GM23338 (cell line): ENCODE data around the gene SFI1. TPM values are rescaled to one million over a fixed set of nuclear protein-coding genes. Genes with fewer than 3 reads are reported as not detected.
A peak's percentile ranks its signal among the peaks of the same experiment; 100 is the strongest.

Experiments used
- ATAC-seq: fragments of 200-7000 bp; cut with Tn5 transposase; 3 replicates; pipeline ENCODE4 v1.9.1; 2020
- DNase-seq: peaks from one replicate; pipeline ENCODE4 v3.0.0-alpha.2; 2015; ENCODE audit warnings: low spot score
- H2AFZ ChIP-seq: fragments of 200-600 bp; sonication (generic); 2 replicates; pipeline ENCODE4 v1.8.0; 2016; ENCODE audit warnings: antibody characterized with exemption, mild to moderate bottlenecking, moderate library complexity
- H3F3A ChIP-seq: fragments of 200-600 bp; sonication (generic); replicated peaks from 2 replicates; pipeline ENCODE4 v1.8.0; 2017; ENCODE audit warnings: antibody characterized with exemption, mixed run types, low read depth
- H3K27ac ChIP-seq: fragments of 200-600 bp; sonication (generic); 2 replicates; pipeline ENCODE4 v1.6.1; 2016; ENCODE audit warnings: low read depth
- H3K27me3 ChIP-seq: fragments of 200-600 bp; sonication (generic); 2 replicates; pipeline ENCODE4 v1.8.0; 2016; ENCODE audit warnings: mild to moderate bottlenecking, mixed run types, moderate library complexity; ENCODE audit not compliant: insufficient read depth
- H3K36me3 ChIP-seq: fragments of 200-600 bp; sonication (generic); 2 replicates; pipeline ENCODE4 v1.8.0; 2016; ENCODE audit warnings: mild to moderate bottlenecking; ENCODE audit not compliant: insufficient read depth
- H3K4me1 ChIP-seq: fragments of 200-600 bp; sonication (generic); 2 replicates; pipeline ENCODE4 v1.8.0; 2016; ENCODE audit warnings: mild to moderate bottlenecking, moderate library complexity; ENCODE audit not compliant: insufficient read depth
- H3K4me2 ChIP-seq: fragments of 200-600 bp; sonication (generic); 2 replicates; pipeline ENCODE4 v1.7.1; 2017; ENCODE audit warnings: mixed run types
- H3K4me3 ChIP-seq: fragments of 200-600 bp; sonication (generic); 2 replicates; pipeline ENCODE4 v1.6.1; 2016; ENCODE audit warnings: mixed run types
- H3K79me2 ChIP-seq: fragments of 200-600 bp; sonication (generic); replicated peaks from 2 replicates; pipeline ENCODE4 v1.8.0; 2017; ENCODE audit warnings: mild to moderate bottlenecking; ENCODE audit not compliant: insufficient read depth
- H3K9me2 ChIP-seq: fragments of 200-600 bp; sonication (generic); 2 replicates; pipeline ENCODE4 v1.8.0; 2017; ENCODE audit not compliant: insufficient read depth
- H4K20me1 ChIP-seq: fragments of 200-600 bp; sonication (generic); replicated peaks from 2 replicates; pipeline ENCODE4 v1.8.0; 2017; ENCODE audit warnings: mild to moderate bottlenecking; ENCODE audit not compliant: insufficient read depth
- H3K27ac Mint-ChIP-seq: 2 replicates; pipeline ENCODE4 v1.8.0; 2020; ENCODE audit warnings: inconsistent platforms, mild to moderate bottlenecking, moderate library complexity, mixed read lengths
- H3K27me3 Mint-ChIP-seq: 3 replicates; pipeline ENCODE4 v1.8.0; 2022; ENCODE audit warnings: low read depth, mild to moderate bottlenecking, moderate library complexity, mixed read lengths, inconsistent platforms; ENCODE audit not compliant: insufficient read depth, poor library complexity
- H3K36me3 Mint-ChIP-seq: 3 replicates; pipeline ENCODE4 v1.8.0; 2021; ENCODE audit warnings: low read depth, mild to moderate bottlenecking, inconsistent platforms, moderate library complexity, mixed read lengths
- H3K4me1 Mint-ChIP-seq: 3 replicates; pipeline ENCODE4 v1.8.0; 2020; ENCODE audit warnings: mild to moderate bottlenecking, inconsistent platforms, mixed read lengths
- H3K4me3 Mint-ChIP-seq: 3 replicates; pipeline ENCODE4 v1.8.0; 2021; ENCODE audit warnings: moderate library complexity, mild to moderate bottlenecking, inconsistent platforms, mixed read lengths
- H3K9me3 Mint-ChIP-seq: 3 replicates; pipeline ENCODE4 v1.8.0; 2020; ENCODE audit warnings: moderate library complexity, mild to moderate bottlenecking, inconsistent platforms, mixed read lengths
- CREB1 ChIP-seq: fragments of 250-450 bp; sonication (Bioruptor Pico); IDR thresholded peaks from 2 replicates; pipeline ENCODE4 v1.5.0; 2020; ENCODE audit warnings: low read depth, mild to moderate bottlenecking, moderate library complexity
- CTCF ChIP-seq, 2 experiments: fragments of 200-600 bp in 1 of 2; sonication (generic) in 1 of 2; conservative IDR thresholded peaks; 2 replicates each; pipeline versions ENCODE4 v1.5.1 to v1.6.1; 2016 to 2017; ENCODE audit warnings: antibody characterized with exemption in 2 of 2, low read depth in 2 of 2, mild to moderate bottlenecking in 2 of 2, moderate library complexity in 1 of 2
- ETS1 ChIP-seq: IDR thresholded peaks from 2 replicates; pipeline ENCODE4 v1.6.1; 2016; ENCODE audit warnings: antibody characterized with exemption
- EZH2 ChIP-seq: fragments of 200-600 bp; sonication (generic); IDR thresholded peaks from one replicate; pipeline ENCODE4 v1.8.0; 2017; ENCODE audit warnings: antibody characterized with exemption, mild to moderate bottlenecking, low read depth; ENCODE audit not compliant: unreplicated experiment
- EZH2phosphoT487 ChIP-seq: fragments of 200-600 bp; sonication (generic); IDR thresholded peaks from one replicate; pipeline ENCODE4 v1.8.1; 2018; ENCODE audit warnings: antibody characterized with exemption; ENCODE audit not compliant: unreplicated experiment
- JUNB ChIP-seq: IDR thresholded peaks from one replicate; pipeline ENCODE4 v1.6.1; 2016; ENCODE audit warnings: antibody characterized with exemption; ENCODE audit not compliant: unreplicated experiment
- NANOG ChIP-seq: IDR thresholded peaks from 2 replicates; pipeline ENCODE4 v1.6.1; 2016; ENCODE audit warnings: antibody characterized with exemption, borderline replicate concordance
- POLR2AphosphoS5 ChIP-seq: IDR thresholded peaks from 2 replicates; pipeline ENCODE4 v1.6.1; 2016; ENCODE audit warnings: antibody characterized with exemption, low read depth
- REST ChIP-seq: IDR thresholded peaks from one replicate; pipeline ENCODE4 v1.6.1; 2018; ENCODE audit warnings: antibody characterized with exemption; ENCODE audit not compliant: unreplicated experiment
- STAT1 ChIP-seq: IDR thresholded peaks from one replicate; pipeline ENCODE4 v1.6.1; 2016; ENCODE audit warnings: antibody characterized with exemption; ENCODE audit not compliant: unreplicated experiment
- ZNF114 ChIP-seq: fragments of 250-450 bp; sonication (Bioruptor Pico); IDR thresholded peaks from 2 replicates; pipeline ENCODE4 v1.5.0; 2020; ENCODE audit warnings: mild to moderate bottlenecking, moderate library complexity
- ZNF331 ChIP-seq: fragments of 250-450 bp; sonication (Bioruptor Pico); IDR thresholded peaks from 2 replicates; pipeline ENCODE4 v1.5.0; 2020; ENCODE audit warnings: low read depth, mild to moderate bottlenecking, moderate library complexity
- polyA plus RNA-seq: library from polyadenylated mRNA; unstranded; fragments of >200 nt; fragmentation: Nextera tagmentation; extraction: Ambion mirVana; gene quantifications from 2 replicates; pipeline ENCODE4 v1.2.1, GENCODE V29; 2016
- total RNA-seq: library from RNA; depleted of rRNA; stranded (reverse); fragments of >200 nt; shearing (Covaris generic); gene quantifications from 2 replicates; pipeline ENCODE4 v1.2.3, GENCODE V29; 2014

SFI1 gene
- total and polyA plus RNA-seq, 2 experiments from 2014 or later: 16.7 to 25.6 TPM

- H3K9me3 Mint-ChIP-seq: peaks cover 14% of the 10 kb centered on the region
- H3K36me3 Mint-ChIP-seq: peaks cover 12% of the 10 kb centered on the region; the same call in 2 of the 3 replicates
- Histone ChIP-seq H2AFZ (peak overlapping the region; percentile 100), H4K20me1 (no peaks in the 10 kb centered on the region; the same call in 1 of the 2 replicates), H3K36me3 (no peaks in the 10 kb centered on the region), H3K79me2 (peaks cover 13% of the 10 kb centered on the region; the same call in 1 of the 2 replicates), H3K27me3 (no peaks in the 10 kb centered on the region), H3F3A (peaks cover 5% of the 10 kb centered on the region; the same call in 1 of the 2 replicates), H3K4me3 (peak overlapping the region; percentile 90), H3K4me1 (peaks cover 17% of the 10 kb centered on the region), H3K27ac (0 out of 2 replicates have a peak overlapping the region, but pooled peaks have one; percentile 9), H3K4me2 (peak overlapping the region; percentile 95), H3K9me2 (peaks cover 3% of the 10 kb centered on the region; the same call in 1 of the 2 replicates)
- peaks cover 4% of the 10 kb centered on the region; the same call in 2 of the 3 replicates for H3K4me1 Mint-ChIP-seq
- H3K27me3 Mint-ChIP-seq: peaks cover 9% of the 10 kb centered on the region
- H3K27ac Mint-ChIP-seq: no peak overlapping the region
- ATAC-seq (no peak), DNase-seq (no peak)
- TF ChIP-seq EZH2 (no peak), CREB1 (CRISPR knock-in tag) (no peak), ZNF114 (no peak), EZH2phosphoT487 (no peak), JUNB (no peak), POLR2AphosphoS5 (no peak)
- peak overlapping the region; percentile 89 for H3K4me3 Mint-ChIP-seq
Measured at GRCh38 chr22:31496735-31497146, 405 bp downstream of the SFI1 start.

- H3K9me2 ChIP-seq: peaks cover 3% of the 10 kb centered on the region; the same call in 1 of the 2 replicates
- peaks cover 13% of the 10 kb centered on the region; the same call in 1 of the 2 replicates for H3K79me2 ChIP-seq
- no peaks in the 10 kb centered on the region; the same call in 1 of the 2 replicates for H4K20me1 ChIP-seq
- DNase-seq (no peak), ATAC-seq (no peak)
- peaks cover 13% of the 10 kb centered on the region; the same call in 2 of the 3 replicates for H3K36me3 Mint-ChIP-seq
- no peak overlapping the region for H3K27ac ChIP-seq
- no peaks in the 10 kb centered on the region for H3K36me3 ChIP-seq
- H2AFZ ChIP-seq: peak overlapping the region; percentile 100
- peaks cover 14% of the 10 kb centered on the region for H3K9me3 Mint-ChIP-seq
- H3K4me1 Mint-ChIP-seq: peaks cover 4% of the 10 kb centered on the region; the same call in 2 of the 3 replicates
- peak overlapping the region; percentile 95 for H3K4me2 ChIP-seq
- no peak overlapping the region for H3K27ac Mint-ChIP-seq
- H3K27me3 Mint-ChIP-seq: peaks cover 7% of the 10 kb centered on the region
- peaks cover 4% of the 10 kb centered on the region; the same call in 1 of the 2 replicates for H3F3A ChIP-seq
- peak overlapping the region; percentile 89 for H3K4me3 Mint-ChIP-seq
- H3K4me3 ChIP-seq: peak overlapping the region; percentile 90
- H3K27me3 ChIP-seq: no peaks in the 10 kb centered on the region
- H3K4me1 ChIP-seq: peaks cover 17% of the 10 kb centered on the region
- TF ChIP-seq ZNF114 (no peak), STAT1 (no peak), CREB1 (CRISPR knock-in tag) (no peak), ZNF331 (CRISPR knock-in tag) (no peak), EZH2phosphoT487 (no peak), EZH2 (no peak), ETS1 (no peak), REST (no peak), NANOG (no peak), CTCF (conservative IDR thresholded peaks at IDR 0.05; ENCODE audit: low read depth in 2 of 2) (no peak), JUNB (no peak)
Measured at GRCh38 chr22:31497148-31497938, 1.0 kb downstream of the SFI1 start.
